ENCODE data around the gene WHAMM. TPM values are rescaled to one million over a fixed set of nuclear protein-coding genes. Genes with fewer than 3 reads are reported as not detected.

The WHAMM gene
- total RNA-seq, 2 donors from 2014 or later = 6.0 to 9.2 TPM

- 72 to 79% methylated on average over 11 of the region's 11 CpGs for WGBS, 2 donors
- no peak overlapping the region for H3K4me3 ChIP-seq
- peaks cover 22% of the 10 kb centered on the region for H3K4me1 ChIP-seq
- H3K9me3 ChIP-seq = no peaks in the 10 kb centered on the region
- no peak for DNase-seq
- H3K27ac ChIP-seq = peak overlapping the region in 3 of 4 donors; percentile 99 to 100 (median 100)
- no peak for TF ChIP-seq POLR2A (IDR thresholded peaks at IDR 0.05)
- no peak for TF ChIP-seq CTCF (IDR thresholded peaks at IDR 0.05)
- intact Hi-C loops (cut with DNase I) = no loop called here
- ATAC-seq = no peak
- H3K36me3 ChIP-seq (replicated peaks in 1 of 2; ENCODE audit: insufficient read depth in 1 of 2, low read depth in 2 of 2) = no peaks in the 10 kb centered on the region
- H3K27me3 ChIP-seq = no peaks in the 10 kb centered on the region
These were observed 1.4 kb upstream of the WHAMM start for GRCh38 chr15:82807920-82808633.

- DNase-seq (no peak), ATAC-seq (no peak)
- TF ChIP-seq POLR2A (IDR thresholded peaks at IDR 0.05) (no peak), CTCF (IDR thresholded peaks at IDR 0.05) (no peak)
- Histone ChIP-seq H3K4me1 (peaks cover 22% of the 10 kb centered on the region), H3K36me3 (replicated peaks in 1 of 2; ENCODE audit: insufficient read depth in 1 of 2, low read depth in 2 of 2) (no peaks in the 10 kb centered on the region), H3K27me3 (no peaks in the 10 kb centered on the region), H3K9me3 (no peaks in the 10 kb centered on the region), H3K4me3 (no peak overlapping the region), H3K27ac (peak overlapping the region; percentile 21 to 100 (median 100))
- intact Hi-C loops (cut with DNase I) = no loop called here
- 59 to 80% methylated on average over 9 of the region's 9 CpGs for WGBS, 2 donors
These were observed 790 bp upstream of the WHAMM start for GRCh38 chr15:82808634-82809041.

GRCh38 chr15:82810061-82810889 lies 847 bp downstream of the WHAMM start:
- intact Hi-C loops (cut with DNase I) = no loop called here
- DNase-seq = peak; percentile 46 to 61 (median 57)
- peak; percentile 52 for ATAC-seq
- Histone ChIP-seq H3K27ac (peak overlapping the region; percentile 98 to 100 (median 100)), H3K36me3 (replicated peaks in 1 of 2; ENCODE audit: insufficient read depth in 1 of 2, low read depth in 2 of 2) (peaks cover 0 to 3% of the 10 kb centered on the region in 2 donors), H3K4me1 (peaks cover 22% of the 10 kb centered on the region), H3K4me3 (peak overlapping the region; percentile 63 to 65), H3K27me3 (no peaks in the 10 kb centered on the region), H3K9me3 (no peaks in the 10 kb centered on the region)
- TF ChIP-seq CTCF (IDR thresholded peaks at IDR 0.05) = no peak
- peak in 1 of 3 donors; percentile 18 for TF ChIP-seq POLR2A (IDR thresholded peaks at IDR 0.05)
- WGBS, 2 donors = 0 to 1% methylated on average over 8 to 68 of the region's 81 CpGs

- 0% methylated on average over 6 of the region's 6 CpGs for WGBS, 2 donors
- ATAC-seq = no peak
- Histone ChIP-seq H3K4me3 (peak overlapping the region; percentile 63 to 65), H3K9me3 (no peaks in the 10 kb centered on the region), H3K4me1 (peaks cover 22% of the 10 kb centered on the region), H3K27me3 (no peaks in the 10 kb centered on the region), H3K27ac (peak overlapping the region; percentile 98 to 100 (median 100)), H3K36me3 (replicated peaks in 1 of 2; ENCODE audit: insufficient read depth in 1 of 2, low read depth in 2 of 2) (peaks cover 0 to 3% of the 10 kb centered on the region in 2 donors)
- no peak for DNase-seq
- intact Hi-C loops (cut with DNase I) = no loop called here
- TF ChIP-seq POLR2A (IDR thresholded peaks at IDR 0.05) = no peak
- no peak for TF ChIP-seq CTCF (IDR thresholded peaks at IDR 0.05)
These were observed 1.5 kb downstream of the WHAMM start for GRCh38 chr15:82810890-82811426.
